Bronchial epithelial cell (primary cell): ENCODE results near the gene HEY2. TPM values are rescaled to one million over a fixed set of nuclear protein-coding genes. Genes with fewer than 3 reads are reported as not detected.

ENCODE experiments used
- DNase-seq: peaks from one replicate; pipeline ENCODE4 v3.0.0-alpha.2; 2010; ENCODE audit warnings: low read depth
- FAIRE-seq: peaks from 2 replicates; lab custom pipeline; 2011; peaks lifted over from hg19 to GRCh38; lab: Jason Lieb, UNC
- H3K27me3 ChIP-seq: 2 replicates; pipeline ENCODE4 v1.5.1; 2011; ENCODE audit warnings: low read length; ENCODE audit not compliant: control insufficient read depth, insufficient read depth
- H3K36me3 ChIP-seq: 2 replicates; pipeline ENCODE4 v1.5.1; 2011; ENCODE audit warnings: low read length; ENCODE audit not compliant: control insufficient read depth, insufficient read depth
- H3K4me3 ChIP-seq: 2 replicates; pipeline ENCODE4 v1.5.1; 2011; ENCODE audit warnings: mild to moderate bottlenecking, low read depth, low read length, control low read depth
- CTCF ChIP-seq: IDR thresholded peaks from 2 replicates; pipeline ENCODE4 v1.5.1; 2011; ENCODE audit warnings: mild to moderate bottlenecking, moderate library complexity, low read length, control low read depth, inconsistent platforms; ENCODE audit not compliant: insufficient read depth, severe bottlenecking
- total RNA-seq: library from RNA; depleted of rRNA; stranded (reverse); fragments of >200 nt; gene quantifications from 2 replicates; pipeline ENCODE4 v1.2.1, GENCODE V29; 2014

The HEY2 gene
- total RNA-seq, 1 donor from 2014 or later, result not detected

DNA sequence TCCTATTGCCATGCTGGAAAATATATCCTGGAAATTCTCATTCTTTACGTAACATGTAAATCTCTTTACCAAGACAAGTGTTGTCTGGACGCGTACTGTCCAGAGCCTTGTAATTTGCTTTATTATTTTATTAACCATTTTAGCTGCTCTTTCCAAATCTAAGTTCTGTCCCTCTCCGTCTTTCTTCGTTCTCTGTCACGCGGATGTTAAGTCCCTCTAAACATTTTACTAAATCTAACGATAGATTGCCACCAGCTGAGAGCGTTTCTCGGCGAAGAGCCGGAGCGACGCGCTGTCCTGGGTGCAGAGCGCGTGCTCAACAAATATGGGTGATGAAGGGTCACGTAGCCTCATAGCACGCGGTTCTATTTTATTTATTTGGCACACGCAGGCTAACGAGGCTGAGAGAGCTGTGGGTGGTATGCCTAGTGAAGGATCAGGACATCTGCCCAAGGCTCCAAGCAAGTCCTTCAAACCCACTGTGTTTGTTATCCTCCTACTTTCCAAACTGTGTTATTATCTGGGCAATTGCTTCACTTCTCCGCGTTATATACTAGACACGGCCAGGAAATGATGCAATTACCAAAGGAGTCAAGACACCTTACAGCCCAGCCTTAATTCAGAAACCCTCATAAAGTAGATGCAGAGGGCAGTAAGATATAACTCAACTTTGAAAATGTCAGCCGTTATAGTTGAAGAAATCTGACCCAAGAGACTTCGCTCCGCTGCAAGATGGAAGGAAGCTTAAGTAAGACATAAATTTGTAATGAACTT lies 31.3 kb downstream of the HEY2 start:
- H3K4me3 ChIP-seq, result peak overlapping the region; percentile 52
- TF ChIP-seq CTCF, result no peak
- H3K27me3 ChIP-seq, result no peaks in the 10 kb centered on the region
- peak; percentile 7 for FAIRE-seq
- H3K36me3 ChIP-seq, result peaks cover 2% of the 10 kb centered on the region
- peak; percentile 81 for DNase-seq

- DNase-seq, result no peak
- Histone ChIP-seq H3K36me3 (peaks cover 5% of the 10 kb centered on the region), H3K27me3 (no peaks in the 10 kb centered on the region), H3K4me3 (peak overlapping the region; percentile 52)
- FAIRE-seq, result no peak
- no peak for TF ChIP-seq CTCF
Measured at GRCh38 chr6:125781314-125781868, 32.0 kb downstream of the HEY2 start.

DNA sequence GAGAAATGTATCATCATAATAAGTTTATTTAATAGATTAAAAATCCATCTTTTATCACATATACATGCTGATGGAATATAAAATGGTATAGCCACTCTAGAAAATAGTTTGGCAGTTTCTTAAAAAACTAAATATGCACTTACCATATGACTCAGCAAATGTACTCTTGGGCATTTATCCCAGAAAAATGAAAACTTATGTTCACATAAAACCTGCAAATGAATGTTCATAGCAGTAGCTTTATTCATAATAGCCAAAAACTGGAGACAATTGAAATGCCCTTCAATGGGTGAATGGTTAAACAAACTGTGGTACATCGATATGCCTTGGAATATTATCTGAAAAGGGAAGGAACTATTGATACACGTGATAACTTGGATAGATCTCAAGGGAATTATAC lies 34.9 kb downstream of the HEY2 start:
- Histone ChIP-seq H3K27me3 (no peaks in the 10 kb centered on the region), H3K36me3 (peaks cover 6% of the 10 kb centered on the region), H3K4me3 (no peak overlapping the region)
- TF ChIP-seq CTCF, result no peak
- FAIRE-seq (no peak), DNase-seq (no peak)

- H3K36me3 ChIP-seq, result peaks cover 6% of the 10 kb centered on the region
- H3K4me3 ChIP-seq, result no peak overlapping the region
- DNase-seq (no peak), FAIRE-seq (no peak)
- no peak for TF ChIP-seq CTCF
- H3K27me3 ChIP-seq, result no peaks in the 10 kb centered on the region
Measured at GRCh38 chr6:125787791-125788190, 38.4 kb downstream of the HEY2 start.

- FAIRE-seq, result no peak
Measured at GRCh38 chr6:125789167-125789566, 39.7 kb downstream of the HEY2 start.

More at GRCh38 chr6:125789167-125789566, 39.7 kb downstream of the HEY2 start:
- Histone ChIP-seq H3K4me3 (no peak overlapping the region), H3K27me3 (no peaks in the 10 kb centered on the region), H3K36me3 (peaks cover 4% of the 10 kb centered on the region)
- DNase-seq, result no peak
- TF ChIP-seq CTCF, result no peak
